HG02678 (cell line): ENCODE data around the gene ERC2.

Experiments
- ATAC-seq: cut with Tn5 transposase; IDR thresholded peaks from one replicate; pipeline ENCODE4 v1.9.1; 2021; ENCODE audit warnings: mild to moderate bottlenecking, moderate library complexity; ENCODE audit not compliant: unreplicated experiment

The ERC2 gene

DNA sequence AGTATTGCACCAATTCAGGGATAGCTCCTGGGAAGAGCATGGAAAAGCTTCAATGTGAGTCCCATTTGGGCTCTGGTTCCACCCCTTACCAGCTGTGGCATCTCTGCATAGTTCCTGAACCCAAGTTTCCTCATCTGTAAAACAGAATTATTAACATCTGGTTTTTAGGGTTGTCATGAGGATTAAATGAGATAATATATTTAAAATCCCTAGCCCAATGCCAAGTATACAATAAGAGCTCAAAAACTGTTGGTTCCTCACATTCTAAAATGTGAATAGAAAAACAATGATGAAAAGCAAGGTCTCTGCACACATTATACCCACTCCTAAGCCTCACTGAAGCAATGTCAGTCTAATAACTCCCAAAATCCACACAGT, 743.9 kb downstream of the ERC2 start:
- no peak for ATAC-seq

DNA sequence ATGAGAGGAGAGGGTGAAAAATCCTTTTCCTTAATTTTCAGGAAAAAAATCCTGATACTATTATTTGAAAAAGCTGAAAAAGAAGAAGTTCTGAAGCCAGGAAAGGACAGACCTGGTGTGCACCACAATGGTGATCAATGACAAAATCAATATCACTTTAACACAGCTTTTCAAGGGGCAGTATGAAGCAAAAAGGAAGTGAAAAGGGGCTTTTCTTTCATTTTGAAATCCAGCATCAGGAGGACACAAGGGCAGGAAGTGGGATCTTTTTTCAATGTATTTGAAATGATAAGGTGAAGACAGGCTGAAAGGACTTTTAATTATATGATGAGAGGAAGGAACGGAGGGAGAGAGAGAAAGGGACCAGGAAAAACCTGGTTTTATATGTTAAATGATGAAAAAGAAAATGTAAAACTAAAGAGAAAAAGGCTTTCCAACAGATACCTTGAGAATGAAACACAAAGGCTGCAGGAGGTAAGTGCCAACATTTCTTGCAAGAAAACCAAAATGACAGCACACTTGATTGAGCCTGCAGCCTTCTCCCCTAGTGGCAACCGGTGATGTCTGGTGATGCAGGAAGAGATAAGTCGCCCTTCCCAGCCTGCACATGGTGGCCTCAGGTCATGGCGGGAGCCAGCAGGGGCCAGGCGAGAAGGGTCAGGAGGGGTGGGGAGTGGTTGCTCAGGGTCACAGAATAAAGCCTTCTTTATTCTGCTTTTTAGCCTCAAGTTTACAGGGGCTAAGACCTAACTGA, 744.4 kb downstream of the ERC2 start:
- ATAC-seq = no peak

DNA sequence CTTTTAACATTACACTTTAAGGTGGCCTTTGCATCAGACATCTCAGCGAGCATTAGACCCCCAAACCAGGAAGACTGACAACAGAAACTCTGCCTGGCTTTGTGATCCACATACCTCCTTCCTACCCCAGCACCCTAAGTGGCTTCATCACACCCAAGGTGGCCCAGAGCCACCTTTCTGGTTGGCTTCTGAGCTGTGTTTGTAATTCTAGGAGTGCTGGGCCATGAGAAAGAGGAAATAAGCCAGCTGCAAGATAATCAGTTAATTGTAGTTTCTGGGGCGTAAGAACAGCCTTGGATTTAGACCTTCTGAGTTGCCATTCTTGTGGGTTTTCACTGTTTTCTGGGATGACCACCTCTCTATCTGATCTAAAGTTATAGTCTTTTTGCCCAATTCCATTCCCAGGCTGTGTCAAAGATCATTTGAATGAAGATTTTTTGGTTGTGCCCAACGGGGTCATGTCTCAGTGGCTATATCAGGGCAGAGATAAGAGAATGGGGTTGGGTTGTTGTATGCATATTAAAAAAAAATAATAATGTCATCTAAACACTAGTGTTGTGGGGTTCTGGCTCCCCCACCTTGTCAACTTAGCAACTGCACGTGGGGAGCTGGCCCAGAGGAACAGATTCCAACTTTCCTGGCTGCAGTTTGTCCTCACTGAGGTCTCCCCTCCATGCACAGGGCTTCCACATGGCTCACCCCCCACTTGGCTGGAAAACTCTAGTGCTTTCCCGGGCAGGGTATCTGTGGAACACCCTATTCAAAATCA, 746.4 kb downstream of the ERC2 start:
- ATAC-seq = no peak

DNA sequence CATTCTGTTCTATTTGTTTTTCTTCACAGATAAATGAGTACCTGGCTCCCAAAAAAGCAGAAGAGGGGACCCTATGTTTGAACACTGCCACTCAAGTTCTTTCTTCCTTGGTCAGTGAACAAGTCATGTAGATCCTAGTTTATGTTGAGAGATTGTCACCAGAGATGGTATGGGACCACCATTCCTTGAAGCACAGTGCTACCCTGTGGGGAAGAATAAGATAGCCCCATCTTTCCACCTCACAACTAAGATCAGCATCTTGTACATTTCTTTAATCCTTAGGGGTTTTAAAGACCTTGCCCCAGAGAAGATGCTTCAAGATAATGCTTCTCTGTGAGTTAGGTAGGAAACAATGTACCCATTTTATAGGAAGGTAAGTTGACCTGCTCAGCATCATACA, 747.7 kb downstream of the ERC2 start:
- ATAC-seq = no peak

DNA sequence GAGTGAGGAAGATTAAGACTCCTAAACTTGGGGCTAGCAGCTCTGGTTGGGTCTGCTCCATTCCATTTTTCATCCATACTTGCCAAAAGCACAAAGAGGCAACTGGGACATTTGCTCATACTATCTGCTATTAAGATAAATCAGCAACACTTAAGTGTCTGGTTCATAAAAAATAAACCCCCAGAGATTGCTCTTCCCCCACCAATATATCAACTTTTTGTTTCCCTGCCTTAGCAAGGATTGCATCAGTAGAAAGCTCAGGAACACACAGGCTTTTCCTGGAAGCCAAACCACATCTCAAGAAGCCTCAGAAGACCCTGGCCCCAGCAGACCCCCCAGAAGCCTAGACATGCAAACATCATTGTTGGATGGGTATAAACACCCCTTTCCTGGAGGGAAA, 748.8 kb downstream of the ERC2 start:
- ATAC-seq = no peak

DNA sequence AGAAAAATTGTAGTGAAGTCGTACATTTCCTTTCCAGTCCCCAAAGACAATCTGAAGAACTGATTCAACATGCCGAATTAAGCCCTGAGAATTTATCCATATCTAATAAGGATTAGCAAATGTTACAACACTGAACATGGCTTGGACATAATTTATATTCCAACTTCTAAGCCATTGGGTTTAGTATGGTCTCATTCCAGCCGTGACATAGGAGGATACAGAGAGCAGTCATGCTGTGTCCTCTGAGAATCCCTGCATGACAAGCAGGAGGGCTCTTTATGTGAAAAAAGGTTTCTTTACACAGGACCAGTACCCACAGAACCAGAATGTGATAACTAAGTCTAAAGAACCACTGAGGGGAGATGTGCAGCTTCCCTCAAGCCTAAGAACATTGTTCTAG, 749.3 kb downstream of the ERC2 start:
- ATAC-seq = no peak

DNA sequence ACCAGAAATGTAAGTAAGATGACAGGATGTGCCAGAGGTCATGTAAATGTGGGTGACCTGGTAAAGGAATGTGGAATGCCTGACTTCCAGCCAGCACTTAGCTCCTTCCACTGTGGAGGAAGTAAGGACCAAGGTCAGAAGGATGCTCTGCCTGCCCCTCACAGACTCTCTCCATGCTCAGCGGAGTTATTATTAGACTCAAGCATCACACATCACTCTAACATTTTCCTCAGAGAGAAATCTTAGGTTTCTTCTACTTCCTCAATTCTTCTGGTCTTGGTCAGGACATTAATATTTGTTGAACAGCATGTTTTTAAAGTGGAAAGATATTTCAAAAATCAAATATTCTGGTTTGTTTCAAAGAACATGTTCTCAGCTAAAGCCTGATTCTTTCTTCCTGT, 749.7 kb downstream of the ERC2 start:
- no peak for ATAC-seq

DNA sequence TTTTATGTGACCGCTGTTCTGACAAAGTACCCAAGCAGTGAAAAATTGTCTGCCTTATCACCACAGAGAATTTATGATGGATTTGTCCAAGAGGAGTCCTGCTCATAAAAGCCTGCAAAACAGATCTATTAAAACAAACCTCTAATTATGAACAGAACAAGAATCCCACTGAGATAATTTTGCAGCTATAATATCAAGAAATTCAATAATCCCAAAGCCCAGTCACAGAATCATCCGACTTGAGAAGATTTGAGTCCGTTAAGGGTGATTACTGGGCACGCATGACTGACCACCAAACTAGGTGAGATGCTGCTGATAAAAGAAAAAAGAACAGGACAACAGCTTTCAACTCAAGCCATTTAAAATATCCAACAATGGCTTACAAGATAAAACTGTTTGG, 750.2 kb downstream of the ERC2 start:
- no peak for ATAC-seq

DNA sequence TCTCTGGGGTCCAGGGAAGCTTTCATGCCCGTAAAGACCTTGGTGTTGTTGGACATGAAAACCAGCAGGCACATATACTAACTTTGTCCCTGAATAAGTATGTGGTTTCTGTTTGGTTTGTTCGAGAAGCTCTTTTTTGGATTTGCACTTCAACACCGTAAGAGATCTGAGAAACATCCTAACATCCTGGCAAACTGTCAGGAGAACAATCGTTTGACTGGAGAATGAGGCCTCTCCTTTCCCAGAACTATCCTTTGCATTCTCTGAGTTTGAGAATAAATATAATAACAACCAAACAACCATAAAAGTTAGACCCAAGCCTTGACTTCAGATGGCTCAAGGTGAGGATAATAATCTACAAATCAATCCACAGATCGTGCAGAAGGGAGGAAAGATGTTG, 750.8 kb downstream of the ERC2 start:
- no peak for ATAC-seq

DNA sequence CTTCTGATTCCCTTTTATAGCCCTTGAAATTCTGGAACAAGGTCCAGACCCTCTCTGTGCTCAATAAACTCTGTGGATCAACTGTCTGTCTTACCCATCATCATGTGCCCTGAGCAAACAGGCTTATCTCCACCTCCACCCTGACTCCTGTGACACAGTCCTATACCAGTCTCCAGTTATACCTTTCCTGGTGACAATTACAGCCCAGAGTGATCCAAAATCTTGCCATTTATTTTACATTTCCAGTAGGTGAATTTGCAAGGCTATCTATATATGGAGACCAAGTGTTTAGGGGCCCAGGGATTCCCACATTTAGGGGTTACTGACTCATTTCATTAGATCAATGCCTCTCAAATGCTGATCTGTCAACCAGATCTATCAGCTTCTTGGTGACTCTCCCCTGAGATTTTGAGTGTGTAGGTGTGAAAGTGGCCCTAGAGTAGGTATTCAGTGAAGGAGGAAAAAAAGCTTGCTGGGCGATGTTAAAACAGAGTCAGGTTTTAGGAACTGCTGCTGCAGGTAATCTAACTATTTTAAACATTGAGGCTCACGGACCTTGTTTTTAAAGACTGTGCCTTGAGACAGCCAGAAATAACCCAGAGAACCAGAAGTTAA, 751.5 kb downstream of the ERC2 start:
- ATAC-seq = no peak

DNA sequence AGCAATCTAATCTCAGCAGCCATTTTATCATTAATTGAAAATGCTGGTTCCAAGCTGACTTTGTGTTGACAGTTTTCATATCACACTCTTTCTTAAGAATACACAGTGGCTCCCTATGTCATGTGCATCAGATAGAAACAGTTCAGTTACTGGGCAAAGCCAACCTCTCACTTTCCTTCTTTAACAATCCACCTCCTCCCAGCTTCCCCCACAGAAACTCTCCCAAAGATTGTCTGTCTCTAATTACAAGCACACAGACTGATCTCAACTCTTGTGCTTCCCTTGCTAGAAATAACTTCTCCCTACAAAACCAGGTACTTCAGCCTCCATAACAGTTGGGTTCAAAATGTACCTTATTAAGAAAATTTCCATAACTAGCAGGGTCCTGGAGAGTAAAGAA, 752.2 kb downstream of the ERC2 start:
- no peak for ATAC-seq

DNA sequence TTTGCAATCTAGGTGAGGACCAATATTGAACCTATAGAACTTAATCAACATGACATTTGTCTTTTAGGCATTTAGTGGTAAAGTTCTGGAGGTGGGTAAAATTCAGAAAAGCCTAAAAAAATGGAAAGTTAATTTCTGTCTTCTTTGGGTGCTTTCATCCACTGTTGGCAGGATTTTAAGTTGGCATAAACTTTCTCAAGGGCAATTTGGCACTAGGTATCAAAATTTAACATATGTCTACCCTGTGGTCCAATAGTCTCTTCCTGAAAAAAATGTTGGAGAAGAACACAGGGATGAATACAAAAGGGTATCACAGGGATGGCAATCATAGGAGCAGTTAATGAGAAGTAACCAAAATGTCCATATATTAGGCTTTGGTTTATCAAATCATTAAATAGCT, 754.2 kb downstream of the ERC2 start:
- ATAC-seq = no peak

DNA sequence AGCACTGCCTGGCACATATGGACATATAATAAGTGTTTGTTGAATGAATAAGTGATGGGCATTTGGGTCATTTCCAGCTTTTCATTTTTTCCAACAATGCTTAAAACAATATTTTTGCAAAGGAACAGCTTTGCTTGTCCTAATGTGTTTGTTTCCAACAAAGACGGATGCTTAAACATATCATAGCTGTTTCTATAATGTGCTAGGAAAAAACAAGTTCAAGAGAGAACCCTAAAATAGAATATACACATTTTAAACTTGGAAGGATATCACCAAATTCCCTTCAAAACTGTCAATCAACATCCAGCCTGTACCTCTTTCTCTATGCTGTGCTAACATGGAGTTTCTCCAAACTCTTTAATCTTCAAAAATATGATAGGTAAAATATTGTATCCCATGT, 756.6 kb downstream of the ERC2 start:
- no peak for ATAC-seq

DNA sequence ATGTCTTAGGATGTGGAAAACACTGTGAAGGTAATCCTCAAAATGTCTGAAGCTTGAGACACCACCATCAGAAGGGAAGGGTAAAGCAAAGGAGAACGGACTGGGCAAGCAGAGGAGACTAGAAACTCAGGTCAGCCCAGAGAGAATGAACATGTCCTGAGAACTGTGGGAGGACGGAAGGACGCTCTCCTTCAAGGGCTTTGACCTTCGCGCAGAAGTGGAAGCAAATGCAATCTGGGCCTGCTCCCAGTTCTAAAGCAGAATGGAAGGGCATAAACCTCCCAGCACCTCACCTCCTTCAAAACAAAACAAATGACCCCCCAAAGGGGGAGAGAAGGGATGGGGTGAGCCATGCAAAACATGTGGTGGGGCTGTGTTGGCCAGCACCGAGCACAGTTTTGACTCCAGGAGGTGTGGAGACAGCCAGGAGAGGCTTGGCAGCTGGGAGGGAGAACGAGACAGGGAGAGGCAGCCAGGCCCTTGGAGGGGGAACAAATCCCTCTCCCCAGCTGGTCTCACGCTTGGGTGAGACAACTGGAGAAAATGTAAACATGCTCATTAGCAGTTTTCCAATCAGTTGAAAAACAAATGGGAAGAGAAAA, 758.8 kb downstream of the ERC2 start:
- ATAC-seq = no peak

DNA sequence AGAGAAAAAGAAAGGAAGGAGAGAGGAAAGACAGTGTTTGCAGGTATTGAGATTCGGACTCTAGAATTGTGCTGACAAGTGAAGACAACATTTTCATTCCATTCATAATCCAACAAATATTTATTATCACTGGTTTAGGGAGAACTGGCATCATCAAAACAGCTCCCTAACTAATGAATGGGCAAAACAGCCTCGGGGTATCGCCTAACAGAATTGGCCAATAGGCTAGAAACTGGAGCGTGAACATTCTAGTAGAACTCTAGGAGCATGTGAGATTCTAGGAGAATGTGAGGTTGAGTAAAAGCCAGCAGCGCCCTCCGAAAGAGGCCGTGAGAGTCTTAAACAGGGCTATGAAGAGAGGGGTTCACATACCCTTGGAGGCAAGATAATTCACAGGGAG, 759.3 kb downstream of the ERC2 start:
- no peak for ATAC-seq

DNA sequence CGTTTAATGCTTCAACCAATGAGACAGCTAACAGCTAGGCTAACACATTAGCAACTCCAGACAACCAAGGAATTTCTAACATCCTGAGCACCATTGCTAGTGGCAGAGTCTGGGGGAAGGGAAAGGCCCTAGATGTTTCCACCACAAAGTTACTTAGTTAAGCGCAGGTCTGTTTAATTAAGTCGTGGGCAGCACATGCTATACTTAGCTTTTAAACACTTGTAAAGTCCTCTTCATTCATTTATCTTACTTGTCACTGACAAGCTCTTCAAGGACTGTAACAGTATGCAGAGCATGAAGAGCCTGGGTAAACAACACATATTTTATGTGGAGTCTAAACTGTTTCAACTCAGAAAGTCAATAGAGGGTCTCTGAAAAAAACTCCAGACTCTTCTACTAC, 760.0 kb downstream of the ERC2 start:
- ATAC-seq = no peak

DNA sequence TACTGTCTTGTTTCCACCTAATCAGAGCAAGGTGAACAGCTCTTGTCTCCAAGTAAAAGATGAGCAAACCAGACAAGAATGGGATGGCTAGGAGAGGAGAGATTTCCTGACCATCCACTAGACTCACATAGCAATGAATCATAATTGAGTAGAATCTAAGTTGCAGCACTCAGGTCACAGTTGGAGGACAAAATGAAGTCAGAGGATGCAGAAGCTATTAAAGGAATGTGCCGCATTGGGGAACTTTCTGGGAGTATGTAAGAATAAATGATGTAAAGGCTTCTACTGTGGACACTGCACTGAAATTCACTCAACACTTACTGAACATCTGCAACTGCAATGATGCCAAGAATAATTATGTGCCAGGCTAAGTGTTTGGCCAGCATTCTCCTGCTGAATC, 763.7 kb downstream of the ERC2 start:
- no peak for ATAC-seq

DNA sequence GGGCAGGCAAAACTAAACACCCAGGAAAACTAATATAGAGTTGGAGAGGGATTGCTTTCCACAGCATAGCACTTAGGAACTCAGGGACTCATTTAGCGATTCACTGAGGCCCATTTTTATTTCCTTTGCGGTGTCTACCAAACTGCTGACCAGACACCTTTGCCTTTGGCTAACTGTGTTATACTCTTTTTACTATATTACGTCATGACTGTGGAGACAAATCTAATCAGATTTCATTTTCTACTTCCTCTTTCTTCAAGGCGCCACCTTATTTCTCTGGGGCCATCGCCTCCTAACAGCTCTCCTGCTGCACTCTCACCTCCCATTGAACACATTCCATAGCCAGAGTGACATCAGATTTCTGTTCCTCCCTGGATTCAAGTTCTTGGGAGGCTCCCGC, 765.4 kb downstream of the ERC2 start:
- ATAC-seq = no peak

DNA sequence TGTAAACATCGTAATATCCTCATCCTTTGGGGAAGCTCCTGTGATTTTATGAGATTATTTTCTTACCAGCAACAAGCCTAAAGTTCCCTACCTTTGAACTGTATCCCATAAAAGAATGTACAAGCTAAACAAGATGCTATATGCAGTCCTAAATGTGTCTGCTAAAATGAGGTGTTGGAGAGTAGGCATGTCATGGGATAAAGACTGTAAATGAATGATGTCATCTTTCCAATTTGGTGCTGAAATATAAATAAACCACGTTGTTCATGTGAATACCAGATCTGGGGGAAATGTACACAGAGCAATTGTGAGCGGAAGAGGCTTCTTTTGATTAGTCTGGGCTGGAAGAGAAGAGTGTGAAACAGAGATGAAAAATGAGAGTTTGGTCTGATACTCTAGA, 766.3 kb downstream of the ERC2 start:
- ATAC-seq = no peak

DNA sequence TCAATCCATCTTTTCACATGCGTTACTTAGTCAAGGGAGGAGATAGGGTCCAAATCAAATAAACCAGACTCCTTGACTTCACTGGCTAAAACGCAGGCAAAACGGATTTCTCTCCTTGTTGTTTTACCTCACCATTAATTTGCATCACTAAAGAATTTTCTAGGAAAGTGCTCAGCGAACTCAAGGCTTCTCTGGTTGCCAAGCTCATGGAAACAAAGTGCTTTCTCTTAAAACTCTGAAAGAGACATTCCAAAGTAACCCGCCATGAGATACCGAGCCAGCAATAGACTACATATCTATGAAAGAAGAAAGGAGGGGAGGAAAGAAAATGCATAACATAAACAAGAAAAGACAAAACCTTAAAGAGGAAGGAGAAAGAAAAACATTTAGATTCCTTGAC, 769.4 kb downstream of the ERC2 start:
- no peak for ATAC-seq

DNA sequence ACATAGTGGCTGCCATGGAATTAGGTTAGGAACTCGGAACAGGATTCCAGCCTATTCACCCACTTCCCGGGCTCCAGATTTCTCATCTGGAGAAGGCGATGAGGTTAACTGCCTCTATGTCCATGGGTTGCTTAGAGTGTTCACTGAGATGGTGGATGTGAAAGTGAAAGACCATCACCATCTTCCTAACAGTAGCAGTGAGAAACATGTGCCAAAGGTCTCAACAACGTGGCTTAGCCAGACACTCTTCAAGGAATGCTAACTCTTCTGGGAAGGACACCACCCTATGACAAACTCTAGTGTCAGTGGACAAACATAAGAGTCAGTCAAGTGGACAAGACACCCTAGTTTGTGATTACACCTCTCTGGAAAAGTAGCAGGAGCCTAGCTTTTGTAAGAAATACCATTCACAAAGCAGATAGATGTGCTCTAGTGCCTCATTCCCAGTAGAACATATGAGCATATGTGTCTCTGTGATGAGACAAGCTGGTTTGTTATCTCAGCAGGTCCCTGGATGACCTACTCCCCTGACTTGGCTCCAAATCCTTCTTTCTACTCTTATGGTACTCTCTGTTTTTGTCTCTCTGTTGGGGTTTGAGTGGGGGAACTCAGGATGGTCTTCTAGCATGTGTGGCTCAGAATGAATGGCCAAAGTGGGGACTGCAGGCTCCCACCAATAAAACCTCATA, 770.9 kb downstream of the ERC2 start:
- ATAC-seq = no peak
